Subcutaneous abdominal adipose tissue (tissue), 5 donors: ENCODE measurements around the gene KCNAB2.
A peak's percentile ranks its signal among the peaks of the same experiment; 100 is the strongest.

ENCODE experiments used
- H3K27ac ChIP-seq: one replicate; pipeline ENCODE4 v1.7.0; 2013; ENCODE audit warnings: low read depth, mild to moderate bottlenecking, inconsistent platforms, low read length, moderate library complexity
- H3K27me3 ChIP-seq, 5 donors: one replicate each; pipeline ENCODE4 v1.7.0; 2013; ENCODE audit warnings: low read length in 5 of 5, inconsistent platforms in 1 of 5; ENCODE audit not compliant: control insufficient read depth in 5 of 5, insufficient read depth in 4 of 5
- H3K36me3 ChIP-seq, 5 donors: one replicate each; pipeline ENCODE4 v1.7.0; 2013; ENCODE audit warnings: low read length in 5 of 5; ENCODE audit not compliant: control insufficient read depth in 5 of 5, insufficient read depth in 5 of 5
- H3K4me1 ChIP-seq, 5 donors: one replicate each; pipeline ENCODE4 v1.7.0; 2013; ENCODE audit warnings: low read length in 5 of 5, mild to moderate bottlenecking in 3 of 5, moderate library complexity in 1 of 5; ENCODE audit not compliant: control insufficient read depth in 5 of 5, insufficient read depth in 5 of 5
- H3K4me3 ChIP-seq, 5 donors: one replicate each; pipeline ENCODE4 v1.7.0; 2013; ENCODE audit warnings: low read length in 5 of 5, low read depth in 1 of 5
- H3K9ac ChIP-seq, 5 donors: one replicate each; pipeline ENCODE4 v1.7.0; 2013; ENCODE audit warnings: low read length in 5 of 5, mild to moderate bottlenecking in 4 of 5, moderate library complexity in 3 of 5
- H3K9me3 ChIP-seq, 5 donors: one replicate each; pipeline ENCODE4 v1.7.0; 2013; ENCODE audit warnings: low read length in 5 of 5; ENCODE audit not compliant: control insufficient read depth in 5 of 5
- donor health status: healthy.
- donor health status: healthy.
- donor health status: healthy.
- donor health status: healthy.
- donor health status: healthy.

KCNAB2 gene

DNA sequence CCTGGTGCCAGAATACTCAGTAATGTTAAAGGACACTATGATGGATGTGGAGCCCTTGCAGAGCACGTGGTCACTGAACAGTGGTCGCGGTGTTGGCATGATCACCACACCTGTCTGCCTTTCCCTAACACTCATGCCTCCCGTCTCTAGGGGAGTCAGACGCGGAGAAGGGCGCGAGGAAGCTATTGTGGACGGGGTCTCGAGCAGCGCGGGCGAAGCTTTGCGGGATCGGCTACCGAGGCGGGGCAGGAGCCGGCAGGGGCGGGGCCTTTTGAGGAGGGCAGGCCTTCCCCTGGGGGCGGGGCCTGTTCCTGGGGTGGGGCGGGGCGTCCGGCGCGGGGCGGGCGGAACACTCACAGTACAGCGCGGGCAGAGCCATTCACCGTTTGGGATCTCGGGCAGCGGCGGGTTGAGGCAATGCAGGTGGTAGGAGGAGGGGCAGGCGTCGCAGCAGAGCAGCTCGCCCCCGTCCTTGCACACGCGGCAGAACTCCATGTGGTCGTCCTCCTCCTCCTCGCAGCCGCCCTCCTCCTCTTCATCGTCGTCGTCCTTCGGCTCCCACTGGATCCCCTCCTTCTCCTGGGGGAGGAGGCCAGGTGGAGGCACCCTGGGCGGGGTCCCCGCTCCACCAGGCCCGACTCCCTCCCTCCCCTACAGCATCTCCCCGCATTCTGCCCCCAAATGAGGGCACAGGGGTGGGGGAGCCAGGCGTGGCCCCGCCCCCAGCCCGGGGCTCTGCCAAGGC lies 103.0 kb downstream of the KCNAB2 start:
- Histone ChIP-seq H3K4me3 (peak overlapping the region in 2 of 5 donors; percentile 23 to 26), H3K27ac (no peak overlapping the region), H3K9me3 (peaks cover 0 to 10% (median 0%) of the 10 kb centered on the region in 5 donors), H3K36me3 (no peaks in the 10 kb centered on the region), H3K27me3 (peaks cover 35 to 49% (median 41%) of the 10 kb centered on the region in 5 donors), H3K9ac (no peak overlapping the region), H3K4me1 (peaks cover 0 to 6% (median 2%) of the 10 kb centered on the region in 5 donors)

DNA sequence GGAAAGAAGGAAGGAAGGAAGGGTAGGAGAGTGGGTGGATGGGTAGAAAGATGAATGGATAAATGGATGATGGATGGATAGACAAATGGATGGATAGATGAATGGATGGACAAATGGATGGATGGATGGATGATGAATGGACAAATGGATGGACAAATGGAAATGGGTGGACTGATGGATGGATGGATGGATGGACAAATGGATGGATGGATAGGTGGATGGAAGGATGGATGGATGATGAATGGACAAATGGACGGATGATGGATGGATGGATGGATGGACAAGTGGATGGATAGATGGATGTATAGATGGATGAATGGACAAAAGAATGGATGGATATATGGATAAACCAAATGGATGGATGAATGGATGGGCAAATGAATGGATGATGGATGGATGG lies 103.9 kb downstream of the KCNAB2 start:
- Histone ChIP-seq H3K4me3 (no peak overlapping the region), H3K9me3 (peaks cover 0 to 10% (median 0%) of the 10 kb centered on the region in 5 donors), H3K27ac (no peak overlapping the region), H3K4me1 (peaks cover 0 to 6% (median 2%) of the 10 kb centered on the region in 5 donors), H3K27me3 (peaks cover 35 to 46% (median 41%) of the 10 kb centered on the region in 5 donors), H3K9ac (no peak overlapping the region), H3K36me3 (no peaks in the 10 kb centered on the region)

DNA sequence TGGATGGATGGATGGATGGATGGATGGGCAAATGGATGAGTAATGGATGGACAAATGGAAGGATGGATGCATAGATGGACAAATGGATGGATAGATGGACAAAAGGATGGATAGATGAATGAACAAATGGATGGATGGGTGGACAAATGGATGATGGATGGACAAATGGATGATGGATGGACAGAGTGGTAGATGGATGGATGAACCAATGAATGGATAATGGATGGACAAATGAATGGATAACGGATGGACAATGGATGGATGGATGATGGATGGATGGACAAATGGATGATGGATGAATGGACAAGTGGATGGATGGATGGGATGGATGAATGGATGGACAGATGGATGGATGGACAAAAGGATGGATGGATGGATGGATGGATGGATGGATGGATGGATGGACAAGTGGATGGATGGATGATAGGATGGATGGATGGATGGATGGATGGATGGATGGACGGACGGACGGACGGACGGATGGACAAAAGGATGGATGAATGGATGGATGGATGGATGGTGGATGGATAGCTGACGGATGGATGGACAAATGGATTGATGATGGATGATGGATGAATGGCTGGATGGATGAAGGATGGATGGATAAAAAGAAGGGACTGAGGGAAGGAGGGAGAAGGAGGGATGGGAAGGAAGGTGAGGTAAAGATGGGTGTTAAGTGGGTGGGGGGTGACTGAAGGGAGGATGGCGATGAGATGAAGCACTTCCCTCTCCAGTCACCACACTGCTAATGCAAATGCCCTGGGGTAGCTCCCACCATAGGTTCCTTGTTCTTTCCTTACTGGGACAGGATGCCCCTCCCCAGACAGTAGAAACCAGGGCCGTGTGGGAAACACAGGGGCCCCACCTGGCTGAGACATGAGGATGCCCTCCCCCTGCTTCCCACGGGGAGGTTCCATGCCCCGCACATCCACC lies 104.6 kb downstream of the KCNAB2 start:
- Histone ChIP-seq H3K4me1 (peaks cover 0 to 6% (median 2%) of the 10 kb centered on the region in 5 donors), H3K9me3 (peaks cover 0 to 10% (median 0%) of the 10 kb centered on the region in 5 donors), H3K4me3 (no peak overlapping the region), H3K36me3 (no peaks in the 10 kb centered on the region), H3K27ac (no peak overlapping the region), H3K9ac (no peak overlapping the region), H3K27me3 (peaks cover 34 to 42% (median 41%) of the 10 kb centered on the region in 5 donors)
